Activated CD4-positive, alpha-beta memory T cell treated with anti-CD3 and anti-CD28 coated beads for 36 hours (primary cell): ENCODE data around the gene SCO2. TPM values are rescaled to one million over a fixed set of nuclear protein-coding genes. Genes with fewer than 3 reads are reported as not detected.

Source experiments
- CTCF ChIA-PET: fragments of 350-600 bp; sonication (Branson Sonifier 250); formaldehyde crosslinking; loops from one replicate; lab custom pipeline; 2021; ENCODE audit warnings: antibody characterized with exemption, inconsistent platforms; lab: Charles Lee
- POLR2A ChIA-PET: fragments of 350-600 bp; sonication (Branson Sonifier 250); formaldehyde crosslinking; loops from one replicate; lab custom pipeline; 2021; ENCODE audit warnings: antibody characterized with exemption; lab: Charles Lee
- DNase-seq: peaks from one replicate; pipeline ENCODE4 v3.0.0-alpha.2; 2020
- H3K27ac Mint-ChIP-seq: one replicate; pipeline ENCODE4 v1.8.0; 2021; ENCODE audit warnings: mixed read lengths
- H3K27me3 Mint-ChIP-seq: one replicate; pipeline ENCODE4 v1.8.0; 2021; ENCODE audit warnings: mixed read lengths
- H3K36me3 Mint-ChIP-seq: one replicate; pipeline ENCODE4 v1.8.0; 2021; ENCODE audit warnings: mixed read lengths
- H3K4me1 Mint-ChIP-seq: one replicate; pipeline ENCODE4 v1.8.0; 2021; ENCODE audit warnings: low read depth, mixed read lengths
- H3K4me3 Mint-ChIP-seq: one replicate; pipeline ENCODE4 v1.8.0; 2021; ENCODE audit warnings: mild to moderate bottlenecking, mixed read lengths
- H3K9me3 Mint-ChIP-seq: one replicate; pipeline ENCODE4 v1.8.0; 2021; ENCODE audit warnings: mixed read lengths
- intact Hi-C: fragments of 100-400 bp; cut with micrococcal nuclease; formaldehyde crosslinking; loops from one replicate; pipeline ENCODE4 v1.15.1; 2023
- total RNA-seq, 2 experiments: library from RNA; stranded (reverse); gene quantifications; one replicate each; pipeline ENCODE4 v1.2.3, GENCODE V29; 2021

The SCO2 gene
- total RNA-seq, 2 experiments from 2014 or later: 1.9 to 5.6 TPM

GRCh38 chr22:50518606-50519005 lies 6.8 kb downstream of the SCO2 start:
- ChIA-PET CTCF (no interaction called here), POLR2A (no interaction called here)
- Mint-ChIP-seq H3K9me3 (no peaks in the 10 kb centered on the region), H3K36me3 (peaks cover 32% of the 10 kb centered on the region), H3K27me3 (no peaks in the 10 kb centered on the region), H3K4me1 (peaks cover 18% of the 10 kb centered on the region), H3K27ac (no peak overlapping the region), H3K4me3 (no peak overlapping the region)
- intact Hi-C loops: no loop called here
- no peak for DNase-seq

GRCh38 chr22:50517495-50518260 lies 7.7 kb downstream of the SCO2 start:
- DNase-seq: no peak
- intact Hi-C loops: no loop called here
- Mint-ChIP-seq H3K9me3 (no peaks in the 10 kb centered on the region), H3K27me3 (no peaks in the 10 kb centered on the region), H3K4me3 (no peak overlapping the region), H3K4me1 (peaks cover 16% of the 10 kb centered on the region), H3K36me3 (peaks cover 29% of the 10 kb centered on the region), H3K27ac (no peak overlapping the region)
- ChIA-PET CTCF (interaction anchor here (0.9 kb wide), 1 partner anchor 8 kb away, joined by 5 read pairs; the partner anchor contains the start of gene SCO2), POLR2A (interaction anchor here (1.2 to 1.5 kb wide), 2 partner anchors 8 to 9 kb away, joined by 4 to 6 read pairs; partner anchors contain the start of genes LMF2, NCAPH2 and SCO2)

GRCh38 chr22:50516891-50517290 lies 8.5 kb downstream of the SCO2 start:
- Mint-ChIP-seq H3K4me1 (peaks cover 23% of the 10 kb centered on the region), H3K9me3 (no peaks in the 10 kb centered on the region), H3K27me3 (no peaks in the 10 kb centered on the region), H3K36me3 (peaks cover 35% of the 10 kb centered on the region), H3K4me3 (no peak overlapping the region), H3K27ac (no peak overlapping the region)
- ChIA-PET CTCF (interaction anchor here (0.9 kb wide), 1 partner anchor 9 kb away, joined by 5 read pairs; the partner anchor contains the start of gene SCO2), POLR2A (interaction anchor here (1.2 to 1.5 kb wide), 2 partner anchors 9 kb away, joined by 4 to 6 read pairs; partner anchors contain the start of genes LMF2, NCAPH2 and SCO2)
- DNase-seq: no peak
- intact Hi-C loops: no loop called here

- intact Hi-C loops: no loop called here
- Mint-ChIP-seq H3K36me3 (peaks cover 34% of the 10 kb centered on the region), H3K4me3 (no peak overlapping the region), H3K27me3 (no peaks in the 10 kb centered on the region), H3K27ac (no peak overlapping the region), H3K4me1 (peaks cover 24% of the 10 kb centered on the region), H3K9me3 (no peaks in the 10 kb centered on the region)
- ChIA-PET POLR2A (interaction anchor here (0.7 kb wide), 1 partner anchor 9 kb away, joined by 3 read pairs; the partner anchor contains the start of gene SCO2), CTCF (interaction anchor here (0.8 to 3.3 kb wide), 2 partner anchors 10 to 56 kb away, joined by 3 to 17 read pairs; partner anchors contain the start of gene SCO2)
- no peak for DNase-seq
Measured at GRCh38 chr22:50516068-50516467, 9.3 kb downstream of the SCO2 start.

GRCh38 chr22:50513175-50513574 lies 12.2 kb downstream of the SCO2 start:
- no peak overlapping the region for H3K4me3 Mint-ChIP-seq
- no peak for DNase-seq
- no peak overlapping the region for H3K27ac Mint-ChIP-seq
- ChIA-PET CTCF (interaction anchor here (1.0 to 3.3 kb wide), 3 partner anchors 9 to 15 kb away, joined by 3 to 17 read pairs (median 5); partner anchors contain the start of gene SCO2), POLR2A (interaction anchor here (2.2 kb wide), 1 partner anchor 12 kb away, joined by 12 read pairs; the partner anchor contains the start of gene SCO2)
- H3K27me3 Mint-ChIP-seq: no peaks in the 10 kb centered on the region
- peaks cover 32% of the 10 kb centered on the region for H3K4me1 Mint-ChIP-seq
- H3K36me3 Mint-ChIP-seq: peaks cover 32% of the 10 kb centered on the region
- H3K9me3 Mint-ChIP-seq: no peaks in the 10 kb centered on the region
- intact Hi-C loops: no loop called here

GRCh38 chr22:50508897-50509296 lies 16.5 kb downstream of the SCO2 start:
- Mint-ChIP-seq H3K27ac (peak overlapping the region; percentile 97), H3K9me3 (no peaks in the 10 kb centered on the region), H3K27me3 (no peaks in the 10 kb centered on the region), H3K4me3 (peak overlapping the region; percentile 84), H3K4me1 (peaks cover 20% of the 10 kb centered on the region), H3K36me3 (peaks cover 21% of the 10 kb centered on the region)
- DNase-seq: no peak
- intact Hi-C loops: loop anchor here (1.0 to 2.0 kb wide), 5 partner anchors 16 to 264 kb away; partner anchors contain the start of genes CHKB, SCO2, SYCE3 and TUBGCP6
- ChIA-PET CTCF (interaction anchor here (1.0 to 4.4 kb wide), 8 partner anchors 10 to 167 kb away, joined by 3 to 94 read pairs (median 8); partner anchors contain the start of genes SCO2, SYCE3 and TYMP), POLR2A (interaction anchor here (0.7 to 5.8 kb wide), 11 partner anchors 9 to 258 kb away, joined by 3 to 101 read pairs (median 4); partner anchors contain the start of genes HDAC10 and SCO2)

- peak; percentile 99 for DNase-seq
- H3K4me1 Mint-ChIP-seq: peaks cover 20% of the 10 kb centered on the region
- ChIA-PET POLR2A (interaction anchor here (0.6 to 5.8 kb wide), 20 partner anchors 9 to 264 kb away, joined by 3 to 101 read pairs (median 4); partner anchors contain the start of genes ARSA, HDAC10 and SCO2), CTCF (interaction anchor here (0.5 to 4.4 kb wide), 13 partner anchors 10 to 267 kb away, joined by 3 to 94 read pairs (median 4); partner anchors contain the start of genes SCO2, SYCE3 and TYMP)
- peak within 1 kb of the TSS; percentile 97 for H3K27ac Mint-ChIP-seq
- H3K36me3 Mint-ChIP-seq: peaks cover 21% of the 10 kb centered on the region
- H3K9me3 Mint-ChIP-seq: no peaks in the 10 kb centered on the region
- no peaks in the 10 kb centered on the region for H3K27me3 Mint-ChIP-seq
- H3K4me3 Mint-ChIP-seq: peak within 1 kb of the TSS; percentile 97
- intact Hi-C loops: loop anchor here (1.0 to 2.0 kb wide), 7 partner anchors 17 to 263 kb away; partner anchors contain the start of genes CHKB, SBF1, SCO2 and SYCE3
Measured at GRCh38 chr22:50507991-50508884, 17.2 kb downstream of the SCO2 start, which contains the start of gene NCAPH2. Gene NCAPH2 (plus strand): TSS chr22:50508224. CDS start chr22:50508338, 114 bp downstream.

- H3K27ac Mint-ChIP-seq: peak within 1 kb of the TSS; percentile 97
- POLR2A ChIA-PET: interaction anchor here (0.6 to 5.8 kb wide), 15 partner anchors 9 to 263 kb away, joined by 3 to 101 read pairs (median 4); partner anchors contain the start of genes ARSA, HDAC10 and SCO2
- H3K27me3 Mint-ChIP-seq: no peaks in the 10 kb centered on the region
- CTCF ChIA-PET: interaction anchor here (0.6 to 4.4 kb wide), 11 partner anchors 9 to 266 kb away, joined by 3 to 94 read pairs (median 4); partner anchors contain the start of genes SCO2, SYCE3 and TYMP
- H3K36me3 Mint-ChIP-seq: peaks cover 18% of the 10 kb centered on the region
- intact Hi-C loops: loop anchor here (1.0 to 2.0 kb wide), 2 partner anchors 33 to 113 kb away; partner anchors contain the start of gene SBF1
- no peaks in the 10 kb centered on the region for H3K9me3 Mint-ChIP-seq
- peaks cover 16% of the 10 kb centered on the region for H3K4me1 Mint-ChIP-seq
- peak within 1 kb of the TSS; percentile 97 for H3K4me3 Mint-ChIP-seq
- peak; percentile 96 for DNase-seq
Measured at GRCh38 chr22:50507421-50507990, 17.9 kb downstream of the SCO2 start, which contains the start of gene LMF2. Gene LMF2 (minus strand): TSS chr22:50507702. CDS start chr22:50507675, 27 bp downstream.

GRCh38 chr22:50506611-50507420 lies 18.6 kb downstream of the SCO2 start:
- H3K9me3 Mint-ChIP-seq: no peaks in the 10 kb centered on the region
- H3K4me3 Mint-ChIP-seq: peak overlapping the region; percentile 97
- no peak for DNase-seq
- POLR2A ChIA-PET: interaction anchor here (2.6 to 5.8 kb wide), 2 partner anchors 11 to 19 kb away, joined by 6 to 101 read pairs; partner anchors contain the start of gene SCO2
- no peaks in the 10 kb centered on the region for H3K27me3 Mint-ChIP-seq
- peaks cover 12% of the 10 kb centered on the region for H3K36me3 Mint-ChIP-seq
- H3K4me1 Mint-ChIP-seq: peaks cover 10% of the 10 kb centered on the region
- CTCF ChIA-PET: interaction anchor here (3.9 to 4.4 kb wide), 2 partner anchors 8 to 18 kb away, joined by 24 to 94 read pairs; partner anchors contain the start of gene SCO2
- H3K27ac Mint-ChIP-seq: peak overlapping the region; percentile 87
- intact Hi-C loops: loop anchor here (1.0 to 2.0 kb wide), 2 partner anchors 32 to 113 kb away; partner anchors contain the start of gene SBF1
